ENCODE results near the gene AQP1. TPM values are rescaled to one million over a fixed set of nuclear protein-coding genes. Genes with fewer than 3 reads are reported as not detected.

Gene AQP1
- total RNA-seq, 1 experiment from 2014 or later = 0.15 TPM

GRCh38 chr7:30970594-30971094 lies 59.0 kb downstream of the AQP1 start:
- DNase-seq = no peak
- no peak overlapping the region for H2BK120ac ChIP-seq (ENCODE audit: low read depth, low read length, poor library complexity, severe bottlenecking)
- H3K9me3 ChIP-seq (ENCODE audit: control insufficient read depth, low read depth, low read length) = no peaks in the 10 kb centered on the region
- H2BK15ac ChIP-seq (ENCODE audit: low read depth, low read length) = no peak overlapping the region
- H3K79me2 ChIP-seq (ENCODE audit: insufficient read depth, low read length) = no peaks in the 10 kb centered on the region
- no peak overlapping the region for H4K5ac ChIP-seq (ENCODE audit: insufficient read length, low read depth, low read length)
- Mint-ChIP-seq H3K27me3 (ENCODE audit: low read depth) (peaks cover 45% of the 10 kb centered on the region), H3K4me3 (no peak overlapping the region), H3K36me3 (ENCODE audit: insufficient read depth in 1 of 3, low read depth in 3 of 3) (no peaks in the 10 kb centered on the region), H3K27ac (no peak overlapping the region; a peak in 1 of 7 replicates), H3K4me1 (peaks cover 17 to 25% of the 10 kb centered on the region in 2 experiments), H3K9me3 (no peaks in the 10 kb centered on the region)
- no peaks in the 10 kb centered on the region for H4K20me1 ChIP-seq (ENCODE audit: control insufficient read depth, insufficient read depth, insufficient read length)
- H3K14ac ChIP-seq (ENCODE audit: insufficient read depth, low read length) = no peak overlapping the region
- H4K91ac ChIP-seq (ENCODE audit: insufficient read length, low read depth, low read length) = no peak overlapping the region
- H2BK12ac ChIP-seq (ENCODE audit: insufficient read length, low read depth, low read length) = no peak overlapping the region
- no peaks in the 10 kb centered on the region; the same call in 1 of the 2 replicates for H3K4me1 ChIP-seq (ENCODE audit: insufficient read depth, low read length)
- no peak overlapping the region for H3K23ac ChIP-seq (ENCODE audit: insufficient read length, low read depth, low read length)
- WGBS (ENCODE audit: extremely low coverage, insufficient read length, low lambda C conversion rate) = no CpG with 5 or more reads among the region's 6 CpGs
- no peaks in the 10 kb centered on the region for H3K79me1 ChIP-seq (ENCODE audit: insufficient read depth, low read depth, low read length, poor library complexity, severe bottlenecking)
- no peak overlapping the region for H2AK5ac ChIP-seq (ENCODE audit: insufficient read length, low read length)
- H2BK5ac ChIP-seq (ENCODE audit: insufficient read length, low read length) = no peak overlapping the region
- H3K4ac ChIP-seq (ENCODE audit: low read depth, low read length) = no peak overlapping the region
- H3K27ac ChIP-seq (ENCODE audit: insufficient read length, low read depth, low read length) = no peak overlapping the region
- no peak overlapping the region for H3K56ac ChIP-seq (ENCODE audit: insufficient read length, low read depth, low read length)
- no peak overlapping the region for H2BK20ac ChIP-seq (ENCODE audit: low read depth, low read length, poor library complexity, severe bottlenecking)
- TF ChIP-seq CTCF (conservative IDR thresholded peaks at IDR 0.05) = no peak
- H4K8ac ChIP-seq (replicated peaks; ENCODE audit: insufficient read length, low read depth, low read length) = no peak overlapping the region
- H3K4me2 ChIP-seq (ENCODE audit: insufficient read depth, insufficient read length, low read length) = no peak overlapping the region
- no peaks in the 10 kb centered on the region for H3K27me3 ChIP-seq (ENCODE audit: insufficient read depth, low read length)
- H3T11ph ChIP-seq (ENCODE audit: low read length) = no peak overlapping the region
- H3K9ac ChIP-seq (ENCODE audit: extremely low read depth, insufficient read length, low read length) = no peak overlapping the region
- no peak overlapping the region for H3K18ac ChIP-seq (ENCODE audit: insufficient read length, low read depth, low read length)
- no peak overlapping the region for H2AFZ ChIP-seq (ENCODE audit: low read length)
- H3K23me2 ChIP-seq (ENCODE audit: insufficient read length, low read depth, low read length, poor library complexity, severe bottlenecking) = no peaks in the 10 kb centered on the region

All from H9 (cell line).